ENCODE data around the gene MUC12.

- TF ChIP-seq CTCF (IDR thresholded peaks at IDR 0.05) (no peak), EP300 (IDR thresholded peaks at IDR 0.05) (no peak), POLR2AphosphoS5 (IDR thresholded peaks at IDR 0.05) (no peak)
Observed at GRCh38 chr7:101066141-101066832, 96.9 kb downstream of the MUC12 start.
